SK-N-SH (cell line): ENCODE measurements around the gene ELAVL2.

Experiments
- CHD2 ChIP-seq: fragments of 150-350 bp; IDR thresholded peaks from 2 replicates; pipeline ENCODE4 v1.6.1; 2018; ENCODE audit warnings: low read length; ENCODE audit not compliant: partially characterized antibody
- JUND ChIP-seq: IDR thresholded peaks from 2 replicates; pipeline ENCODE4 v1.4.0; 2012
- POLR2AphosphoS5 ChIP-seq: IDR thresholded peaks from 2 replicates; pipeline ENCODE4 v1.6.1; 2012; ENCODE audit warnings: low read depth, low read length

GRCh38 chr9:23837038-23837437 is 11.0 kb upstream of the ELAVL2 start:
- TF ChIP-seq JUND (no peak), POLR2AphosphoS5 (no peak), CHD2 (no peak)
